Lower lobe of right lung (tissue), 2 donors: ENCODE data around the gene MICALL2. TPM values are rescaled to one million over a fixed set of nuclear protein-coding genes. Genes with fewer than 3 reads are reported as not detected.

ENCODE experiments used
- ATAC-seq, 2 donors: fragments of 200-7000 bp; cut with Tn5 transposase; one replicate each; pipeline ENCODE4 v1.9.1; 2020 to 2022; ENCODE audit warnings: mild to moderate bottlenecking in 2 of 2, moderate library complexity in 2 of 2
- DNase-seq: peaks from one replicate; pipeline ENCODE4 v3.0.0-alpha.2; 2020
- H3K27ac ChIP-seq: fragments of 200-600 bp; one replicate; pipeline ENCODE4 v1.8.0; 2022
- H3K27me3 ChIP-seq: fragments of 200-600 bp; one replicate; pipeline ENCODE4 v1.8.0; 2022; ENCODE audit warnings: low read depth
- H3K36me3 ChIP-seq: fragments of 200-600 bp; one replicate; pipeline ENCODE4 v1.8.0; 2022; ENCODE audit warnings: mild to moderate bottlenecking
- H3K4me1 ChIP-seq: fragments of 200-600 bp; one replicate; pipeline ENCODE4 v1.8.0; 2022
- H3K4me3 ChIP-seq: fragments of 200-600 bp; one replicate; pipeline ENCODE4 v1.8.0; 2022; ENCODE audit warnings: mild to moderate bottlenecking
- H3K9me3 ChIP-seq: fragments of 200-600 bp; one replicate; pipeline ENCODE4 v1.8.0; 2022
- CTCF ChIP-seq: fragments of 200-600 bp; IDR thresholded peaks from one replicate; pipeline ENCODE4 v1.8.0; 2022; ENCODE audit warnings: antibody characterized with exemption, mild to moderate bottlenecking
- intact Hi-C: fragments of 100-400 bp; cut with DNase I; formaldehyde crosslinking; loops from one replicate; pipeline ENCODE4 v1.11.0; 2022
- total RNA-seq: library from RNA; stranded (reverse); fragmentation: NEBNext Ultra II Directional; extraction: Animal tissue kit (Norgen Biotek cat#: 25700); gene quantifications from one replicate; pipeline ENCODE4 v1.2.1, GENCODE V29; 2021
- donor health status: DM: no; HTN: yes; CAD: no; lungs with severe emphysema.

The MICALL2 gene
- total RNA-seq, 1 donor from 2014 or later: 28.9 TPM

GRCh38 chr7:1492221-1492620 is 33.0 kb upstream of the MICALL2 start:
- Histone ChIP-seq H3K36me3 (peaks cover 97% of the 10 kb centered on the region), H3K9me3 (no peaks in the 10 kb centered on the region), H3K27ac (no peak overlapping the region), H3K4me1 (no peaks in the 10 kb centered on the region), H3K4me3 (no peak overlapping the region), H3K27me3 (no peaks in the 10 kb centered on the region)
- intact Hi-C loops: no loop called here
- no peak for ATAC-seq
- no peak for DNase-seq
- no peak for TF ChIP-seq CTCF

- no peak for ATAC-seq
- intact Hi-C loops: no loop called here
- no peaks in the 10 kb centered on the region for H3K4me1 ChIP-seq
- no peaks in the 10 kb centered on the region for H3K9me3 ChIP-seq
- DNase-seq: no peak
- H3K4me3 ChIP-seq: no peak overlapping the region
- H3K27ac ChIP-seq: no peak overlapping the region
- no peaks in the 10 kb centered on the region for H3K27me3 ChIP-seq
- no peak for TF ChIP-seq CTCF
- H3K36me3 ChIP-seq: peaks cover 97% of the 10 kb centered on the region
These were observed 31.6 kb upstream of the MICALL2 start for GRCh38 chr7:1490837-1491236.

GRCh38 chr7:1489336-1489735 is 30.1 kb upstream of the MICALL2 start:
- DNase-seq (no peak), ATAC-seq (no peak)
- Histone ChIP-seq H3K9me3 (no peaks in the 10 kb centered on the region), H3K4me1 (no peaks in the 10 kb centered on the region), H3K27me3 (no peaks in the 10 kb centered on the region), H3K27ac (no peak overlapping the region), H3K36me3 (peaks cover 97% of the 10 kb centered on the region), H3K4me3 (no peak overlapping the region)
- TF ChIP-seq CTCF: no peak
- intact Hi-C loops: no loop called here

- Histone ChIP-seq H3K4me1 (no peaks in the 10 kb centered on the region), H3K4me3 (no peak overlapping the region), H3K27me3 (no peaks in the 10 kb centered on the region), H3K27ac (no peak overlapping the region), H3K9me3 (no peaks in the 10 kb centered on the region), H3K36me3 (peaks cover 97% of the 10 kb centered on the region)
- TF ChIP-seq CTCF: no peak
- ATAC-seq: no peak
- DNase-seq: no peak
- intact Hi-C loops: no loop called here
These were observed 28.7 kb upstream of the MICALL2 start for GRCh38 chr7:1488016-1488415.

- DNase-seq: no peak
- ATAC-seq: no peak
- intact Hi-C loops: no loop called here
These were observed 28.2 kb upstream of the MICALL2 start for GRCh38 chr7:1487466-1487865.

More at GRCh38 chr7:1487466-1487865, 28.2 kb upstream of the MICALL2 start:
- TF ChIP-seq CTCF: no peak
- Histone ChIP-seq H3K36me3 (peaks cover 100% of the 10 kb centered on the region), H3K4me3 (no peak overlapping the region), H3K4me1 (no peaks in the 10 kb centered on the region), H3K9me3 (no peaks in the 10 kb centered on the region), H3K27ac (no peak overlapping the region), H3K27me3 (no peaks in the 10 kb centered on the region)
